GM10248 (cell line): ENCODE measurements around the gene PPIE.

Experiments used
- CTCF ChIA-PET: fragments of 300-600 bp; sonication (Branson Sonifier 250); formaldehyde crosslinking; extraction: SDS; loops from one replicate; lab custom pipeline; 2021; ENCODE audit warnings: antibody characterized with exemption; lab: Yijun Ruan, JAX
- POLR2A ChIA-PET: fragments of 350-650 bp; sonication (Branson Sonifier 250); formaldehyde crosslinking; extraction: SDS; loops from one replicate; lab custom pipeline; 2020; ENCODE audit warnings: antibody characterized with exemption; lab: Yijun Ruan, JAX
- DNase-seq: peaks from one replicate; pipeline ENCODE4 v3.0.0; 2012; ENCODE audit errors: extremely low spot score
- CTCF ChIP-seq: IDR thresholded peaks from 2 replicates; pipeline ENCODE4 v1.5.1; 2012; ENCODE audit warnings: mild to moderate bottlenecking, low read depth; ENCODE audit errors: extremely low read depth, missing control alignments, control extremely low read depth

PPIE gene

GRCh38 chr1:39788758-39789570 lies 50.3 kb downstream of the PPIE start, which contains the start of gene BMP8B:
Gene BMP8B (minus strand): TSS chr1:39788865. CDS start chr1:39788485, 380 bp downstream.
- CTCF ChIA-PET: interaction anchor here (1.2 to 2.8 kb wide), 3 partner anchors 9 to 243 kb away, joined by 3 to 27 read pairs (median 5); no protein-coding TSS in a partner anchor
- DNase-seq: peak; percentile 84
- peak; percentile 11 for TF ChIP-seq CTCF
- POLR2A ChIA-PET: interaction anchor here (0.7 kb wide), 1 partner anchor 52 kb away, joined by 4 read pairs; no protein-coding TSS in a partner anchor

GRCh38 chr1:39789571-39790110 lies 51.0 kb downstream of the PPIE start:
- POLR2A ChIA-PET: no interaction called here

GRCh38 chr1:39791838-39792237 lies 53.2 kb downstream of the PPIE start:
- POLR2A ChIA-PET: no interaction called here
- CTCF ChIA-PET: no interaction called here

More at GRCh38 chr1:39789571-39790110, 51.0 kb downstream of the PPIE start:
- no peak for DNase-seq
- no peak for TF ChIP-seq CTCF
- CTCF ChIA-PET: interaction anchor here (1.2 to 2.8 kb wide), 3 partner anchors 9 to 242 kb away, joined by 3 to 27 read pairs (median 5); no protein-coding TSS in a partner anchor

GRCh38 chr1:39795651-39796050 lies 57.0 kb downstream of the PPIE start:
- TF ChIP-seq CTCF: no peak

More at GRCh38 chr1:39791838-39792237, 53.2 kb downstream of the PPIE start:
- no peak for TF ChIP-seq CTCF
- DNase-seq: no peak

GRCh38 chr1:39798859-39799769 lies 60.4 kb downstream of the PPIE start:
- POLR2A ChIA-PET: interaction anchor here (0.5 kb wide), 1 partner anchor 33 kb away, joined by 4 read pairs; no protein-coding TSS in a partner anchor
- CTCF ChIA-PET: interaction anchor here (0.6 to 5.4 kb wide), 57 partner anchors 10 to 972 kb away, joined by 3 to 52 read pairs (median 4); partner anchors contain the start of genes BMP8B, MYCL, NT5C1A and PPIE
- TF ChIP-seq CTCF: peak; percentile 66
- peak; percentile 90 for DNase-seq

More at GRCh38 chr1:39795651-39796050, 57.0 kb downstream of the PPIE start:
- ChIA-PET CTCF (no interaction called here), POLR2A (no interaction called here)
- DNase-seq: no peak
